ENCODE data around the gene AP1M1. TPM values are rescaled to one million over a fixed set of nuclear protein-coding genes. Genes with fewer than 3 reads are reported as not detected.
A peak's percentile ranks its signal among the peaks of the same experiment; 100 is the strongest.

AP1M1 gene
- total RNA-seq, 2 donors from 2014 or later: 20.0 to 24.4 TPM

GRCh38 chr19:16156904-16157303 is 40.8 kb upstream of the AP1M1 start:
- Histone ChIP-seq H3K9me3 (no peaks in the 10 kb centered on the region), H3K4me1 (no peaks in the 10 kb centered on the region), H3K27me3 (no peaks in the 10 kb centered on the region), H3K4me3 (no peak overlapping the region), H3K36me3 (no peaks in the 10 kb centered on the region), H3K27ac (no peak overlapping the region), H3K9ac (ENCODE audit: low read depth in 2 of 2, low read length in 2 of 2) (no peak overlapping the region)
- no peak for TF ChIP-seq CTCF (IDR thresholded peaks at IDR 0.05)
- no peak for DNase-seq
- intact Hi-C loops (cut with DNase I): no loop called here

GRCh38 chr19:16157601-16158000 is 40.1 kb upstream of the AP1M1 start:
- no peak for TF ChIP-seq CTCF (IDR thresholded peaks at IDR 0.05)
- no peaks in the 10 kb centered on the region for H3K9me3 ChIP-seq
- H3K4me1 ChIP-seq: no peaks in the 10 kb centered on the region
- H3K36me3 ChIP-seq: no peaks in the 10 kb centered on the region
- no peak overlapping the region for H3K27ac ChIP-seq
- H3K4me3 ChIP-seq: no peak overlapping the region
- intact Hi-C loops (cut with DNase I): no loop called here
- H3K27me3 ChIP-seq: no peaks in the 10 kb centered on the region
- no peak overlapping the region for H3K9ac ChIP-seq (ENCODE audit: low read depth in 2 of 2, low read length in 2 of 2)
- DNase-seq: no peak

GRCh38 chr19:16159655-16160054 is 38.1 kb upstream of the AP1M1 start:
- no peak overlapping the region for H3K9ac ChIP-seq (ENCODE audit: low read depth in 2 of 2, low read length in 2 of 2)
- no peak overlapping the region for H3K4me3 ChIP-seq
- TF ChIP-seq CTCF (IDR thresholded peaks at IDR 0.05): no peak
- H3K4me1 ChIP-seq: no peaks in the 10 kb centered on the region
- no peak for DNase-seq
- H3K27me3 ChIP-seq: no peaks in the 10 kb centered on the region
- H3K9me3 ChIP-seq: no peaks in the 10 kb centered on the region
- H3K27ac ChIP-seq: no peak overlapping the region
- intact Hi-C loops (cut with DNase I): no loop called here
- H3K36me3 ChIP-seq: no peaks in the 10 kb centered on the region

- H3K9ac ChIP-seq (ENCODE audit: low read depth in 2 of 2, low read length in 2 of 2): no peak overlapping the region
- no peak for TF ChIP-seq CTCF (IDR thresholded peaks at IDR 0.05)
Measured at GRCh38 chr19:16160445-16160942, 37.2 kb upstream of the AP1M1 start.

GRCh38 chr19:16160943-16161560 is 36.7 kb upstream of the AP1M1 start:
- H3K27ac ChIP-seq: no peak overlapping the region
- H3K4me1 ChIP-seq: no peaks in the 10 kb centered on the region
- intact Hi-C loops (cut with DNase I): no loop called here
- H3K27me3 ChIP-seq: no peaks in the 10 kb centered on the region
- H3K9ac ChIP-seq (ENCODE audit: low read depth in 2 of 2, low read length in 2 of 2): no peak overlapping the region
- no peak for TF ChIP-seq CTCF (IDR thresholded peaks at IDR 0.05)
- DNase-seq: peak; percentile 24
- no peaks in the 10 kb centered on the region for H3K36me3 ChIP-seq
- no peak overlapping the region for H3K4me3 ChIP-seq
- no peaks in the 10 kb centered on the region for H3K9me3 ChIP-seq

More at GRCh38 chr19:16160445-16160942, 37.2 kb upstream of the AP1M1 start:
- Histone ChIP-seq H3K4me3 (no peak overlapping the region), H3K27me3 (no peaks in the 10 kb centered on the region), H3K27ac (no peak overlapping the region), H3K9me3 (no peaks in the 10 kb centered on the region), H3K36me3 (no peaks in the 10 kb centered on the region), H3K4me1 (no peaks in the 10 kb centered on the region)
- intact Hi-C loops (cut with DNase I): no loop called here
- no peak for DNase-seq

Measured in colonic mucosa (tissue), 4 donors.